Activated CD8-positive, alpha-beta memory T cell treated with anti-CD3 and anti-CD28 coated beads for 4 hours (primary cell): Measurements from ENCODE around the gene SEMA3F.

Source experiments
- DNase-seq, 2 donors: peaks; one replicate each; pipeline ENCODE4 v3.0.0-alpha.2; 2020; ENCODE audit warnings: low read depth in 2 of 2

Gene SEMA3F

DNA sequence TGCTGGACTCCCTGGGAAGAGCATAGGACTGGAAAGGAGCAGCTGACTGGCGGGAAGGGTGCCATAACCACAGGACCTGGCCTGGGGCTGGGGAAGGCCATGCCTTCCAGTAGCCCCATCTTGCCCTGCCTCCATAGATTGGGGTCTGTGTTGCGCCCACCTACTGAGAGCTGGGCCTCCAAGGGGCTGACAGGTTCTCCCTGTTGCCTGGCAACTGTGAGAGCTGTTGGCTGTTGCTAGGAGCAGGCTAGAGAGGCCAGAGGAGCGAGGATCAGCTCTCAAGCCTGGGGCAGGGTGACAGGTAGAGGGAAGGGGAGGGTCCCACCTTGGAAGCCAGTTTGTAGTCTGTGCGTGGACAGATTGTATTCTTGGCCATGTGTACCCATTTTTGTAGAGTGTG is 78.1 kb downstream of the SEMA3F start:
- DNase-seq = no peak

DNA sequence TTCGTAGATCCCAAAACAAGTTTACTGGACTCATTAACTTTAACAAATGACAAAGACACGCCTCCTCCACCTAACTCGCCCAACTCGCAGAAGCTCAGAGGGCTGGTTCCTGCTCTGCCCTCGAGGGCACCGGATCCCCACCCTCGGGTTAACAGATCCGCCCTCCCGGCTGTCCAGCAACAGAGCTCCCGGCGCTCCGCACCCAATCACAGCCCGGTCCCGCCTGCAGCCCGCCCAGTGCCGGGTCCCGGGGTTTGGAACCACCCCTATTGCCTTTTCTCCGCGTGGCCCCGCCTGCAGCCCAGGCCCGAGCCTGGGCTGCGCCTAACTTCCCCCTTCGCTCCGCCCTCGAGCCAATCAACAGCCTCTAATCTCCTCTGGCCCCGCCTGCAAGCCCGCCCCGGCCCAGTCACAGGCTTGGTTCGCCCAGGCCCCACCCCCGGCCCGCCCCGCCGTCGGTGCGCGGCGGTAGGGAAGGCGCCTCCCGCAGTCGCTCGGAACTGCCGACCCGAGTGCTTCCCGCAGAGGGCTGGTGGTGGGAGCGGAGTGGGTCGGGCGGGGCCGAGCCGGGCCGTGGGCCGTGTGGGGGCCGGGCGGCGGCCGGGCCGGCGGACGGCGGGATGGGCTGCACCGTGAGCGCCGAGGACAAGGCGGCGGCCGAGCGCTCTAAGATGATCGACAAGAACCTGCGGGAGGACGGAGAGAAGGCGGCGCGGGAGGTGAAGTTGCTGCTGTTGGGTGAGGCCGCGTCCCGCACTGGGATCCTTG is 80.8 kb downstream of the SEMA3F start, which contains the start of gene GNAI2:
Gene GNAI2, plus strand, starts transcription at position 489 of the 768 bp plus-strand sequence. Its CDS starts 132 bp downstream, at position 621.
- peak; percentile 97 for DNase-seq

DNA sequence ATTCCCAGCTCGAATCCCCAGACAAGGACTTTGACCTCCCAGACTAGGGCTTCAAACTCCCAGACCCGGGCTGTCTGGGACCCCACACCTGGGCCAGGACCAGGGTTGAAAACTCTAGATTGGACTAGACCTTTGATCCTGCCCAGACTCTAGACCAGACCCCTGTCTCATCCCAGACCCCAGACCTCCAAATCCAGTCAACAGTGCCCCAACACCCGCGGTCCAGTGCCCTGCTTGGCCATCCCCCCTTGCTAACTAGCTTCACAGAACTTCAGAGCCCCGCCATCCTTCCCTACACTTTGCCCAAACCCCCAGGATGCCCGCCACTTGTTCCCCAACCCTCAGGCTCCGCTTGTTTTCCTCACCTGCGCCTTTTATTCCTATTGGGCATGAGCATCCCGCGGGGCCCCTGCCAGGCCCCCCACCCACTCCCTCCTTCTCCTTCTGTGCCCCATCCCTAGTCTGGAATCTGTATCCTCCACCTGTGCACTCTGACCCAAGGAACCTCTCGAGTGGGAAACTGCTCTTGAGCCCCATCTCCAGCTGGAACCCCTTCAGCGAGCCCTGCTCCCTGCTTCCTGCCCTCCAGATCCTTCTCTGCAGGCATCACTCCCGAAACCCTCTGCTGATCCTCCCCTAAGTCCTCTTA is 81.5 kb downstream of the SEMA3F start:
- DNase-seq = no peak

DNA sequence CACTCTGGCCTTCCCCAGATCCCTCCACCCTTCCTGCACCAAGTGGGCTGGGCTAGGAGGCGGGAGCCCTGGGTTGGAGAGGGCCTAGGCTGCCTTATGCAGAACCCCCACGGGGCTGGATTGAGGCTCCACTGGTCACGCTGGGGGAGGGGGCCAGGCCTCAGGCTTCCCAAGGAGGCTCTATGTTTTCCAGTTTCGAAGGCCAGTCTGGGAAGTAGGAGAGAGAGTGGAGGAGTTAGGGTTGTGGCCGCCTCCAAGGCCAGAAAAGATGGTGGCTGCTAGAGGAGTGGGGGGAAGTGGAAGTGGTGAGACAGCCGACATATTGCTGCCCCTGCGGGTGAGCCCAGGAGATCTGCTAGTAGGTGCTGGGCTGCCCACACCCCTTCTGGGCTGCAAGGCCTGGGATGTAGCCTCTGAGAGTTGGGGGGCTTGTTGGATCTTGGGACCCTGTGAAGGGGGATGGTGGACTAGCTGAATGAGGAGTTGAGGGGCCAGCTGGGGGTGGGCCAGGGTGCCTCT is 82.1 kb downstream of the SEMA3F start:
- DNase-seq = no peak

DNA sequence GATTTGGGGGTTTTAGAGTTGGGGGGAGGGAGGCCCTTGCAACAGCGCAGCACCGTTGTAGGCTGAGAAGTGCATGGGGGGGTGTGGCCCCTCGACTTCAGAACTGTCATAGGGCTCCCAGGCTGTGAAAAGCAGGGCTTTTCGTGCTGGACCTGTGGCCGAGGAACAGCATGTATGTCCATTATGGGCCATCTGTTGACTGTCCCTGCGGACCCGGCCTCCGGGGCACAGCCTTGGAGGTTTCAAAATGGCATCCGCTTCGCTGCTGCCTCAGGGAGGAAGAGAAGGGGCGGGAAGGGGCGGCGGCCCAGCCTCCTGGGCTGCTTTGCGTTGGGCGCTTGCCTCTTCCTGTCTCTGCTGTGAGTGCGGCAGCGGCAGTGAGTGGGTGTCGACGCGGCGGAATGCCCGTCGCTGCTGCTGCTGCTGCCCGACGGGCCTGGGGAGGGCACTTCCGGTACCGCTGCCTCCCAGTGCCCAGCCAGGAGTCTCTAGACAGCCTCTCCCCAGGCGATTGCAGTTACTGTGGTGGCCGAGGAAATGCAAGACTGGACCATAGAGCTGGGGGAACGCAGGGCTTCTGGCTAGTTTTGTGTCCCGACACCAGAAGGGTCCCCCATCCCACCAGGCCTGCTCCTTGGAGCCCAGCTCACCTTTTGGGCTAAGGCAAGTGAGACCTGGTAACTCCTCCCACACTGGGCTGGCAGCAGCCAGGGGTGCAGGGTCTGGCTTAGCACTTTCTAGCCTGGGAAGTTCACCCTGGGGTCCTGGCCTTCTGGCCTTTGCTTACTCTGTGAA is 82.8 kb downstream of the SEMA3F start:
- DNase-seq = peak; percentile 70 to 72

DNA sequence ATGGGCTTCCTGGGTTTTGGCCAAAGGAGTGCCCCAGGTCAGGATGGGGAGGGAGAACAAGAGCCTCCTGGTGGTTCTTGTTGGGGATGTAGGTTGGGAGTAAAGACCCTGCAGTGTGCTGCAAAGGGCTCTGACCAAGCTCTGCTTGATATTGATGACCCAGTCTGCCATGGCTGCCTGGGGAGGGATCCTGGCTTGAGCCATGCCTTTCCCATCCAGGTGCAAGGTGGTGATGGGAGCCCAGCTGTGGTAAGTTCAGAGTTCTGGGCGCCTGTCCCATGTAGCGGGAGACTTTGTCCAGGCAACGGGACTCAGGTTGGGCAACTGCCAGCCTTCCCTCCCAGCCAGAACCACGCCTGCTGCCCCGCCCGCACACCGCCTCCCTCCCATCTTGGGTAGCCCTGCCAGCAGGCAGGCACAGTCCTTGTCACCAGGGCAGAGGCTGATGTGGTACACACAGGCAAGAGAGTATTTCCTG is 83.5 kb downstream of the SEMA3F start:
- no peak for DNase-seq
